GM12865 (cell line): ENCODE measurements around the gene PCBP3.

Experiments used
- DNase-seq: peaks from one replicate; pipeline ENCODE4 v3.0.0; 2010; ENCODE audit warnings: low read depth
- H3K4me3 ChIP-seq: 2 replicates; pipeline ENCODE4 v1.5.1; 2011; ENCODE audit warnings: mild to moderate bottlenecking, low read depth, low read length, control low read depth
- CTCF ChIP-seq: IDR thresholded peaks from 2 replicates; pipeline ENCODE4 v1.5.1; 2011; ENCODE audit warnings: low read length, control low read depth, low read depth, inconsistent platforms; ENCODE audit not compliant: insufficient read depth; ENCODE audit errors: missing control alignments

The PCBP3 gene

GRCh38 chr21:45931397-45931969 is 288.0 kb downstream of the PCBP3 start:
- no peak for TF ChIP-seq CTCF
- peak; percentile 15 for DNase-seq
- H3K4me3 ChIP-seq = no peak overlapping the region

- no peak for TF ChIP-seq CTCF
Measured at GRCh38 chr21:45932922-45933502, 289.5 kb downstream of the PCBP3 start.

GRCh38 chr21:45934085-45934484 is 290.6 kb downstream of the PCBP3 start:
- H3K4me3 ChIP-seq = no peak overlapping the region
- no peak for DNase-seq
- TF ChIP-seq CTCF = no peak

More at GRCh38 chr21:45932922-45933502, 289.5 kb downstream of the PCBP3 start:
- no peak overlapping the region for H3K4me3 ChIP-seq
- peak; percentile 21 for DNase-seq

- DNase-seq = no peak
- H3K4me3 ChIP-seq = no peak overlapping the region
- TF ChIP-seq CTCF = no peak
Measured at GRCh38 chr21:45934554-45934953, 291.0 kb downstream of the PCBP3 start.

- no peak overlapping the region for H3K4me3 ChIP-seq
- TF ChIP-seq CTCF = no peak
- DNase-seq = no peak
Measured at GRCh38 chr21:45935628-45936027, 292.1 kb downstream of the PCBP3 start.

- TF ChIP-seq CTCF = no peak
- H3K4me3 ChIP-seq = no peak overlapping the region
- no peak for DNase-seq
Measured at GRCh38 chr21:45937721-45938452, 294.4 kb downstream of the PCBP3 start.

GRCh38 chr21:45938453-45938755 is 294.9 kb downstream of the PCBP3 start:
- TF ChIP-seq CTCF = no peak
- H3K4me3 ChIP-seq = no peak overlapping the region

More at GRCh38 chr21:45938453-45938755, 294.9 kb downstream of the PCBP3 start:
- DNase-seq = no peak
